ENCODE results near the gene NEUROG1. TPM values are rescaled to one million over a fixed set of nuclear protein-coding genes. Genes with fewer than 3 reads are reported as not detected.

Gene NEUROG1
- total and polyA plus RNA-seq, 2 donors: 0.14 to 0.32 TPM

DNA sequence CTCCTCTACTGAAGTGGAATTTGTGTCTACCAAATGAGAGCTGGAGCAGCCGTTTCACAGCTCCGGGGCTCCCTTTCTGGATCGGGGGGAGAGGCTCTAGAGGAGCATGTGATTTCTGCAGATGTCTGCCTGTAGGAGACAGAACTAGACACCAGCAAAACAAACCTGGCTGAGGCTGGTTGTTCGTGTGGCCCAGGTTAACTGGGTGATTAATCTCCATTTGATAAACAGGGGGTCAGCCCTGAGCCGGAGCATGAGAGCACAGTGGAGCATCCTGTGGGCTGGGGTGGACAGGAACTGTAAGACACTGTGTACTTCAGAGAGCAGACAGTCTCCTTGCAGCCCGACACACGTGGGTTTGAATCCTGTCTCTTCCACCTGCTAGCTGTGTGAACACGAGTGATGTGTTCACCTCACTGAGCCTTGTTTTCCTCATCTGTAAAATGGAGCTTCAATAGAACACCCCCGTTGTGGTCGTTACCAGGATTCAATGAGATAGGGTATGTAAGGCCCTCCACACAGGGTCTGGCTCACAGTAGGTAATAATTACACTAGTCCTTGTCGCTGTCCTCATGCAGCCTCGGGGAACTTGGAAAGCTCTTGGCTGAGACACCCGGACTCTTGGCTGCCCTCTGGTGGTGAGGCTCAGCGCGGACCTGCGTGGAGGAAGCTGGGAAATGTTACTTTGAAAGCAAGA is 30.1 kb upstream of the NEUROG1 start:
- H3K4me1 ChIP-seq (ENCODE audit: control insufficient read depth in 2 of 2, insufficient read depth in 2 of 2, low read length in 2 of 2): peaks cover 0 to 2% of the 10 kb centered on the region in 2 donors
- no peaks in the 10 kb centered on the region for H3K9me3 ChIP-seq (ENCODE audit: control insufficient read depth in 2 of 2, insufficient read depth in 1 of 2, low read length in 1 of 2)
- no peaks in the 10 kb centered on the region for H3K36me3 ChIP-seq (ENCODE audit: control insufficient read depth in 2 of 2, insufficient read depth in 2 of 2, low read length in 1 of 2)
- DNase-seq (ENCODE audit: low read depth in 6 of 9, low spot score in 9 of 9): peak in 7 of 9 donors; percentile 4 to 72 (median 37)
- H3K27ac ChIP-seq (ENCODE audit: low read depth in 1 of 2, low read length in 1 of 2): no peak overlapping the region
- H3K27me3 ChIP-seq (ENCODE audit: control insufficient read depth in 2 of 2, insufficient read depth in 1 of 2, low read length in 1 of 2): peaks cover 0 to 7% of the 10 kb centered on the region in 2 donors
- no peak overlapping the region for H3K4me3 ChIP-seq (ENCODE audit: low read length in 2 of 2)
- WGBS: 37% methylated on average over 16 of the region's 16 CpGs

- Histone ChIP-seq H3K9me3 (ENCODE audit: control insufficient read depth in 2 of 2, insufficient read depth in 1 of 2, low read length in 1 of 2) (no peaks in the 10 kb centered on the region), H3K27ac (ENCODE audit: low read depth in 1 of 2, low read length in 1 of 2) (no peak overlapping the region), H3K4me1 (ENCODE audit: control insufficient read depth in 2 of 2, insufficient read depth in 2 of 2, low read length in 2 of 2) (peaks cover 0 to 3% of the 10 kb centered on the region in 2 donors), H3K36me3 (ENCODE audit: control insufficient read depth in 2 of 2, insufficient read depth in 2 of 2, low read length in 1 of 2) (no peaks in the 10 kb centered on the region), H3K4me3 (ENCODE audit: low read length in 2 of 2) (no peak overlapping the region), H3K27me3 (ENCODE audit: control insufficient read depth in 2 of 2, insufficient read depth in 1 of 2, low read length in 1 of 2) (peaks cover 0 to 7% of the 10 kb centered on the region in 2 donors)
- no peak for DNase-seq (ENCODE audit: low read depth in 6 of 9, low spot score in 9 of 9)
- 85% methylated on average over 6 of the region's 6 CpGs for WGBS
Measured at GRCh38 chr5:135565266-135565665, 29.5 kb upstream of the NEUROG1 start.

- 91% methylated on average over 5 of the region's 5 CpGs for WGBS
- H3K27ac ChIP-seq (ENCODE audit: low read depth in 1 of 2, low read length in 1 of 2): no peak overlapping the region
- peaks cover 0 to 3% of the 10 kb centered on the region in 2 donors for H3K4me1 ChIP-seq (ENCODE audit: control insufficient read depth in 2 of 2, insufficient read depth in 2 of 2, low read length in 2 of 2)
- peaks cover 0 to 12% of the 10 kb centered on the region in 2 donors for H3K27me3 ChIP-seq (ENCODE audit: control insufficient read depth in 2 of 2, insufficient read depth in 1 of 2, low read length in 1 of 2)
- no peak overlapping the region for H3K4me3 ChIP-seq (ENCODE audit: low read length in 2 of 2)
- no peak for DNase-seq (ENCODE audit: low read depth in 6 of 9, low spot score in 9 of 9)
- H3K36me3 ChIP-seq (ENCODE audit: control insufficient read depth in 2 of 2, insufficient read depth in 2 of 2, low read length in 1 of 2): no peaks in the 10 kb centered on the region
- H3K9me3 ChIP-seq (ENCODE audit: control insufficient read depth in 2 of 2, insufficient read depth in 1 of 2, low read length in 1 of 2): no peaks in the 10 kb centered on the region
Measured at GRCh38 chr5:135564331-135564730, 28.6 kb upstream of the NEUROG1 start.

DNA sequence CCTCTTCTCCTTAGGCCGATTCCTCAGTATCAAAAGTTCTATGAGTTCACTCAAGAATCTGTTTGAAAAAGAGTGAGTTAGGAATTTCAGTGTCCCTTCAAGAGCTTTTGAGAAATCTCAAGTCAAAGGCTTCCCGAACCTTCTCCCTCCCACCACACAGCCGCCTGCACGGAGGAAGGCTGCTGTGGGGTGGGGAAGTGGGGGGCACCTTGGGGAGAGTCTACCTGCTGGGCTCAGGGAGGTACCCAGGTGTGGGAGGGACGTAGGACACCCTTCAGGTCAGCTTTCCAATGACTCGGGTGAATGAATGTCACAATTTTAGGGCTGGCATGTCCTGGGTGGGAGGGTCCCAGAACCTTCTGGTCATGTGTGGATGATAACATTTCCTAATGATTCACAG is 25.5 kb upstream of the NEUROG1 start:
- Histone ChIP-seq H3K36me3 (ENCODE audit: control insufficient read depth in 2 of 2, insufficient read depth in 2 of 2, low read length in 1 of 2) (no peaks in the 10 kb centered on the region), H3K27ac (ENCODE audit: low read depth in 1 of 2, low read length in 1 of 2) (no peak overlapping the region), H3K27me3 (ENCODE audit: control insufficient read depth in 2 of 2, insufficient read depth in 1 of 2, low read length in 1 of 2) (peaks cover 0 to 25% of the 10 kb centered on the region in 2 donors), H3K9me3 (ENCODE audit: control insufficient read depth in 2 of 2, insufficient read depth in 1 of 2, low read length in 1 of 2) (no peaks in the 10 kb centered on the region), H3K4me1 (ENCODE audit: control insufficient read depth in 2 of 2, insufficient read depth in 2 of 2, low read length in 2 of 2) (peaks cover 0 to 3% of the 10 kb centered on the region in 2 donors), H3K4me3 (ENCODE audit: low read length in 2 of 2) (no peak overlapping the region)
- WGBS: 94% methylated on average over 6 of the region's 6 CpGs
- no peak for DNase-seq (ENCODE audit: low read depth in 6 of 9, low spot score in 9 of 9)

DNA sequence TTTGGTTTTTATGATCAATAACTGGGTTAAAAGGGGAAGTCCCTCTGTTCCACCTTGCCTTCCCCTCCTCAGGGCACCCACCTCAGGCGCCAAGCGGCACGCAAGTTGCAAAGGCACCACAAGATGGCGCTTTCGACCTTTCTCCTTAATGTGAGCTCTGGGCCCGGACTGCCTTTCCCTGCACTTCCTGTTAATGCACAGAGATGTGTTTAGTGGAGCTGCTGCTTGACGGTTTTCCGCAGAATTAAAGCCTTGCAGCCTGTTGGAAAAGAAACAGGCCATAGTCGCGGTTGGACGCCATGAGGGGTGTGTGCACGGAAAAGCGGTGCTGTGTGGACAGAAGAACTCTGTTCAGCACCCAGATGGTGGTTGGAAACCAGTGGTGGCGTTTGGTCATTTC is 25.1 kb upstream of the NEUROG1 start:
- 21% methylated on average over 14 of the region's 14 CpGs for WGBS
- Histone ChIP-seq H3K4me3 (ENCODE audit: low read length in 2 of 2) (no peak overlapping the region), H3K9me3 (ENCODE audit: control insufficient read depth in 2 of 2, insufficient read depth in 1 of 2, low read length in 1 of 2) (no peaks in the 10 kb centered on the region), H3K27ac (ENCODE audit: low read depth in 1 of 2, low read length in 1 of 2) (no peak overlapping the region), H3K36me3 (ENCODE audit: control insufficient read depth in 2 of 2, insufficient read depth in 2 of 2, low read length in 1 of 2) (no peaks in the 10 kb centered on the region), H3K27me3 (ENCODE audit: control insufficient read depth in 2 of 2, insufficient read depth in 1 of 2, low read length in 1 of 2) (peaks cover 0 to 26% of the 10 kb centered on the region in 2 donors), H3K4me1 (ENCODE audit: control insufficient read depth in 2 of 2, insufficient read depth in 2 of 2, low read length in 2 of 2) (peaks cover 0 to 3% of the 10 kb centered on the region in 2 donors)
- peak; percentile 42 to 83 (median 55) for DNase-seq (ENCODE audit: low read depth in 6 of 9, low spot score in 9 of 9)

GRCh38 chr5:135559354-135559753 is 23.6 kb upstream of the NEUROG1 start:
- Histone ChIP-seq H3K36me3 (ENCODE audit: control insufficient read depth in 2 of 2, insufficient read depth in 2 of 2, low read length in 1 of 2) (no peaks in the 10 kb centered on the region), H3K4me1 (ENCODE audit: control insufficient read depth in 2 of 2, insufficient read depth in 2 of 2, low read length in 2 of 2) (peaks cover 0 to 3% of the 10 kb centered on the region in 2 donors), H3K27ac (ENCODE audit: low read depth in 1 of 2, low read length in 1 of 2) (no peak overlapping the region), H3K4me3 (ENCODE audit: low read length in 2 of 2) (no peak overlapping the region), H3K9me3 (ENCODE audit: control insufficient read depth in 2 of 2, insufficient read depth in 1 of 2, low read length in 1 of 2) (no peaks in the 10 kb centered on the region), H3K27me3 (ENCODE audit: control insufficient read depth in 2 of 2, insufficient read depth in 1 of 2, low read length in 1 of 2) (peaks cover 0 to 29% of the 10 kb centered on the region in 2 donors)
- WGBS: 43% methylated on average over 6 of the region's 6 CpGs
- no peak for DNase-seq (ENCODE audit: low read depth in 6 of 9, low spot score in 9 of 9)

GRCh38 chr5:135557076-135557838 is 21.5 kb upstream of the NEUROG1 start:
- whole genome bisulfite sequencing: 85% methylated on average over 11 of the region's 11 CpGs
- Histone ChIP-seq H3K4me3 (ENCODE audit: low read length in 2 of 2) (no peak overlapping the region), H3K27me3 (ENCODE audit: control insufficient read depth in 2 of 2, insufficient read depth in 1 of 2, low read length in 1 of 2) (peaks cover 0 to 37% of the 10 kb centered on the region in 2 donors)

GRCh38 chr5:135556620-135557019 is 20.9 kb upstream of the NEUROG1 start:
- Histone ChIP-seq H3K27ac (ENCODE audit: low read depth in 1 of 2, low read length in 1 of 2) (no peak overlapping the region), H3K4me3 (ENCODE audit: low read length in 2 of 2) (no peak overlapping the region), H3K27me3 (ENCODE audit: control insufficient read depth in 2 of 2, insufficient read depth in 1 of 2, low read length in 1 of 2) (peaks cover 0 to 42% of the 10 kb centered on the region in 2 donors), H3K4me1 (ENCODE audit: control insufficient read depth in 2 of 2, insufficient read depth in 2 of 2, low read length in 2 of 2) (peaks cover 0 to 3% of the 10 kb centered on the region in 2 donors), H3K9me3 (ENCODE audit: control insufficient read depth in 2 of 2, insufficient read depth in 1 of 2, low read length in 1 of 2) (no peaks in the 10 kb centered on the region), H3K36me3 (ENCODE audit: control insufficient read depth in 2 of 2, insufficient read depth in 2 of 2, low read length in 1 of 2) (no peaks in the 10 kb centered on the region)
- no peak for DNase-seq (ENCODE audit: low read depth in 6 of 9, low spot score in 9 of 9)
- 76% methylated on average over 7 of the region's 7 CpGs for WGBS

More at GRCh38 chr5:135557076-135557838, 21.5 kb upstream of the NEUROG1 start:
- H3K36me3 ChIP-seq (ENCODE audit: control insufficient read depth in 2 of 2, insufficient read depth in 2 of 2, low read length in 1 of 2): no peaks in the 10 kb centered on the region
- no peak overlapping the region for H3K27ac ChIP-seq (ENCODE audit: low read depth in 1 of 2, low read length in 1 of 2)
- H3K9me3 ChIP-seq (ENCODE audit: control insufficient read depth in 2 of 2, insufficient read depth in 1 of 2, low read length in 1 of 2): no peaks in the 10 kb centered on the region
- H3K4me1 ChIP-seq (ENCODE audit: control insufficient read depth in 2 of 2, insufficient read depth in 2 of 2, low read length in 2 of 2): peaks cover 0 to 3% of the 10 kb centered on the region in 2 donors
- DNase-seq (ENCODE audit: low read depth in 6 of 9, low spot score in 9 of 9): no peak

DNA sequence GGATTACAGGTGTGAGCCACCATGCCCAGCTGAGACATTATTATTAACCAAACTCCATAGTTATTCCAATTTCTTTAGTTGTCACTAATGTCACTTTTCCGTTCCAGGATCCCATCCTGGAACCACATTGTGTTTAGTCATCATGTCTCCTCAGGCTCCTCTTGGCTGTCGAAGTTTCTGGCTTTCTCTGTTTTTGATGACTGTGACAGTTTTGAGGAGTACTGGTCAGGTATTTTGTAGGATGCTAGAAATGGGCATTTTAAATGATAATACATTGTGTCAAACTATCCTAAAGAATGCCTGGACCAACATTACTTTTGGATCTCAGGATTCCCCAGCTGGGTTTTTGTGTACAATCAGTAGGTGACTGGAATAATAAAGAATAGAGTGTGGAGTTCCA is 19.8 kb upstream of the NEUROG1 start:
- no peak overlapping the region for H3K4me3 ChIP-seq (ENCODE audit: low read length in 2 of 2)
- no peak for DNase-seq (ENCODE audit: low read depth in 6 of 9, low spot score in 9 of 9)
- no peaks in the 10 kb centered on the region for H3K36me3 ChIP-seq (ENCODE audit: control insufficient read depth in 2 of 2, insufficient read depth in 2 of 2, low read length in 1 of 2)
- no peaks in the 10 kb centered on the region for H3K4me1 ChIP-seq (ENCODE audit: control insufficient read depth in 2 of 2, insufficient read depth in 2 of 2, low read length in 2 of 2)
- H3K27me3 ChIP-seq (ENCODE audit: control insufficient read depth in 2 of 2, insufficient read depth in 1 of 2, low read length in 1 of 2): peaks cover 0 to 52% of the 10 kb centered on the region in 2 donors
- H3K27ac ChIP-seq (ENCODE audit: low read depth in 1 of 2, low read length in 1 of 2): no peak overlapping the region
- H3K9me3 ChIP-seq (ENCODE audit: control insufficient read depth in 2 of 2, insufficient read depth in 1 of 2, low read length in 1 of 2): no peaks in the 10 kb centered on the region
- WGBS: 92% methylated on average over 2 of the region's 2 CpGs
